OCI-LY1 (cell line): ENCODE measurements around the gene GDPD3.

ENCODE experiments used
- H2AFZ ChIP-seq: fragments of 200-600 bp; sonication (generic), shearing (Covaris generic); 2 replicates; pipeline ENCODE4 v1.6.0; 2014; ENCODE audit warnings: antibody characterized with exemption, mild to moderate bottlenecking, low read length
- H3F3A ChIP-seq: fragments of 200-600 bp; sonication (generic), shearing (Covaris generic); 2 replicates; pipeline ENCODE4 v1.6.0; 2014; ENCODE audit warnings: mild to moderate bottlenecking, antibody characterized with exemption, low read length, moderate library complexity; ENCODE audit not compliant: insufficient read depth
- H3K27ac ChIP-seq: fragments of 200-600 bp; sonication (generic); 2 replicates; pipeline ENCODE4 v1.5.1; 2014; ENCODE audit warnings: low read length, mixed run types, mild to moderate bottlenecking, low read depth; ENCODE audit not compliant: poor library complexity, severe bottlenecking
- H3K27me3 ChIP-seq: fragments of 200-600 bp; sonication (generic); 2 replicates; pipeline ENCODE4 v1.6.0; 2014; ENCODE audit warnings: antibody characterized with exemption, mild to moderate bottlenecking, low read length, moderate library complexity; ENCODE audit not compliant: insufficient read depth
- H3K36me3 ChIP-seq: fragments of 200-600 bp; sonication (generic); 2 replicates; pipeline ENCODE4 v1.6.1; 2014; ENCODE audit warnings: mild to moderate bottlenecking, antibody characterized with exemption, low read length, moderate library complexity, mixed read lengths; ENCODE audit not compliant: insufficient read depth
- H3K4me1 ChIP-seq: fragments of 200-600 bp; sonication (generic); 2 replicates; pipeline ENCODE4 v1.5.1; 2014; ENCODE audit warnings: mild to moderate bottlenecking, low read length, moderate library complexity; ENCODE audit not compliant: insufficient read depth, severe bottlenecking
- H3K4me2 ChIP-seq: fragments of 200-600 bp; sonication (generic), shearing (Covaris generic); 2 replicates; pipeline ENCODE4 v1.6.1; 2014; ENCODE audit warnings: low read length
- H3K4me3 ChIP-seq: fragments of 200-600 bp; sonication (generic); 2 replicates; pipeline ENCODE4 v1.5.1; 2014; ENCODE audit warnings: low read length, low read depth, mild to moderate bottlenecking, mixed read lengths; ENCODE audit not compliant: poor library complexity, severe bottlenecking
- H3K79me2 ChIP-seq: fragments of 200-600 bp; shearing (Covaris generic); 2 replicates; pipeline ENCODE4 v1.6.1; 2016; ENCODE audit warnings: mixed run types, low read length, mixed read lengths; ENCODE audit not compliant: insufficient read depth
- H3K9ac ChIP-seq: fragments of 200-600 bp; sonication (generic), shearing (Covaris generic); 2 replicates; pipeline ENCODE4 v1.6.1; 2014; ENCODE audit warnings: mild to moderate bottlenecking, low read length, mixed read lengths
- H3K9me2 ChIP-seq: fragments of 200-600 bp; sonication (generic), shearing (Covaris generic); 2 replicates; pipeline ENCODE4 v1.6.1; 2014; ENCODE audit warnings: low read depth, mild to moderate bottlenecking, low read length, mixed read lengths
- H3K9me3 ChIP-seq: fragments of 200-600 bp; shearing (Covaris generic); 2 replicates; pipeline ENCODE4 v1.6.1; 2014; ENCODE audit warnings: low read length, mixed read lengths
- H4K20me1 ChIP-seq: fragments of 200-600 bp; sonication (generic), shearing (Covaris generic); 2 replicates; pipeline ENCODE4 v1.6.0; 2016; ENCODE audit warnings: mild to moderate bottlenecking, low read length; ENCODE audit not compliant: insufficient read depth
- EZH2 ChIP-seq: fragments of 200-600 bp; sonication (generic), shearing (Covaris generic); IDR thresholded peaks from 2 replicates; pipeline ENCODE4 v1.8.0; 2017; ENCODE audit warnings: borderline replicate concordance, mixed run types, mild to moderate bottlenecking, antibody characterized with exemption, low read length, moderate library complexity, mixed read lengths
- TF ChIP-seq, protein P1 (sequence below): fragments of 200-600 bp; sonication (generic), shearing (Covaris generic); IDR thresholded peaks from 2 replicates; pipeline ENCODE4 v1.5.1; 2017; ENCODE audit warnings: mild to moderate bottlenecking, antibody characterized with exemption, low read length, moderate library complexity, mixed read lengths

Gene GDPD3

DNA sequence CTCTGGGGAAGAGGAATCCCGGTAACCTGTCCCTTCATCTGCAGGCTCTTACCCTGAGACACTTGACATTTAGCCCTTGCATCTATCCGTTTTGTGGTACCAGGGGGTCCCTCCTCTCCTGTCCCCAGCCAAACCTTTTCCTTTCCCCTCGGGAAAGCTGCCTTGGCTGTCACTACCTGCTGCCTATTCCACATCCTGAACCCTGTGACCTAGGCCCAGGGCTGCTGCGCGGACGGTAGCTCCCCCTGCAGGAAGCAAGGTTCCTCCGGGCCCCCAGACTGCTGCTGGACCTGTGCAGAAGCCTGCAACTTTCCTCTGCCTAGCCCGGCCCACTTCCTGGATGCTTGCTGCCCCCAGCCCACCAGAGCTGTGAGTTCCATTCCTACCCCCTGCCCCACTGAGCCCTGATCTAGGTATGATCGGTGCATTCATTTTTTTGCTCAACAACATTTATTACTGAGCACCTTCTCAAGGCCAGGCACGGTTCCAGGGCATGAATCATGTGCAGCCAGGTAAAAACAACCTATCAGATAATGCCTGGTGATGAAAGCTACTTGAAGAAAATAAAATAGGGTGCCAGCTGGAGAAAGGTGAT is 58.3 kb downstream of the GDPD3 start:
- TF ChIP-seq EZH2 = no peak
- TF ChIP-seq, protein P1, sequence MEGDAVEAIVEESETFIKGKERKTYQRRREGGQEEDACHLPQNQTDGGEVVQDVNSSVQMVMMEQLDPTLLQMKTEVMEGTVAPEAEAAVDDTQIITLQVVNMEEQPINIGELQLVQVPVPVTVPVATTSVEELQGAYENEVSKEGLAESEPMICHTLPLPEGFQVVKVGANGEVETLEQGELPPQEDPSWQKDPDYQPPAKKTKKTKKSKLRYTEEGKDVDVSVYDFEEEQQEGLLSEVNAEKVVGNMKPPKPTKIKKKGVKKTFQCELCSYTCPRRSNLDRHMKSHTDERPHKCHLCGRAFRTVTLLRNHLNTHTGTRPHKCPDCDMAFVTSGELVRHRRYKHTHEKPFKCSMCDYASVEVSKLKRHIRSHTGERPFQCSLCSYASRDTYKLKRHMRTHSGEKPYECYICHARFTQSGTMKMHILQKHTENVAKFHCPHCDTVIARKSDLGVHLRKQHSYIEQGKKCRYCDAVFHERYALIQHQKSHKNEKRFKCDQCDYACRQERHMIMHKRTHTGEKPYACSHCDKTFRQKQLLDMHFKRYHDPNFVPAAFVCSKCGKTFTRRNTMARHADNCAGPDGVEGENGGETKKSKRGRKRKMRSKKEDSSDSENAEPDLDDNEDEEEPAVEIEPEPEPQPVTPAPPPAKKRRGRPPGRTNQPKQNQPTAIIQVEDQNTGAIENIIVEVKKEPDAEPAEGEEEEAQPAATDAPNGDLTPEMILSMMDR = peak; percentile 87
- no peaks in the 10 kb centered on the region for H3K36me3 ChIP-seq
- H3K9ac ChIP-seq = no peak overlapping the region; the same call in 1 of the 2 replicates
- no peaks in the 10 kb centered on the region for H3K9me3 ChIP-seq
- no peaks in the 10 kb centered on the region for H4K20me1 ChIP-seq
- H3K4me1 ChIP-seq = peaks cover 25% of the 10 kb centered on the region
- no peaks in the 10 kb centered on the region for H3F3A ChIP-seq
- H3K4me2 ChIP-seq = peak overlapping the region; percentile 14; the same call in 1 of the 2 replicates
- no peaks in the 10 kb centered on the region for H3K79me2 ChIP-seq
- peak overlapping the region; percentile 1 for H3K27ac ChIP-seq
- no peaks in the 10 kb centered on the region for H3K27me3 ChIP-seq
- H3K4me3 ChIP-seq = no peak overlapping the region
- H3K9me2 ChIP-seq = no peaks in the 10 kb centered on the region
- H2AFZ ChIP-seq = no peak overlapping the region
